HUES48 (cell line): Measurements from ENCODE around the gene MEN1.

Experiments used
- H3K27ac ChIP-seq: one replicate; pipeline ENCODE4 v1.7.0; 2013; ENCODE audit warnings: low read depth, low read length, inconsistent platforms
- H3K27me3 ChIP-seq: 2 replicates; pipeline ENCODE4 v1.6.1; 2013; ENCODE audit warnings: mild to moderate bottlenecking, low read length; ENCODE audit not compliant: control insufficient read depth, insufficient read depth
- H3K36me3 ChIP-seq: 2 replicates; pipeline ENCODE4 v1.6.1; 2013; ENCODE audit warnings: low read length; ENCODE audit not compliant: control insufficient read depth, insufficient read depth
- H3K4me1 ChIP-seq: 2 replicates; pipeline ENCODE4 v1.6.1; 2013; ENCODE audit warnings: mild to moderate bottlenecking, low read length; ENCODE audit not compliant: control insufficient read depth, insufficient read depth
- H3K4me3 ChIP-seq: 2 replicates; pipeline ENCODE4 v1.5.1; 2013; ENCODE audit warnings: mild to moderate bottlenecking, low read depth, low read length
- H3K9ac ChIP-seq: 2 replicates; pipeline ENCODE4 v1.6.1; 2013; ENCODE audit warnings: mild to moderate bottlenecking, low read depth, low read length, moderate library complexity
- H3K9me3 ChIP-seq: 2 replicates; pipeline ENCODE4 v1.6.1; 2013; ENCODE audit warnings: low read length; ENCODE audit not compliant: control insufficient read depth, insufficient read depth

The MEN1 gene

GRCh38 chr11:64804346-64805210, 5.8 kb downstream of the MEN1 start:
- Histone ChIP-seq H3K9me3 (no peaks in the 10 kb centered on the region), H3K4me3 (peak overlapping the region; percentile 79), H3K9ac (no peak overlapping the region), H3K27me3 (no peaks in the 10 kb centered on the region), H3K27ac (peak overlapping the region; percentile 88), H3K4me1 (peaks cover 13% of the 10 kb centered on the region), H3K36me3 (peaks cover 47% of the 10 kb centered on the region)

GRCh38 chr11:64803846-64804345, 6.5 kb downstream of the MEN1 start:
- Histone ChIP-seq H3K27me3 (no peaks in the 10 kb centered on the region), H3K36me3 (peaks cover 49% of the 10 kb centered on the region), H3K4me3 (peak overlapping the region; percentile 79), H3K27ac (peak overlapping the region; percentile 88), H3K9ac (no peak overlapping the region), H3K4me1 (peaks cover 8% of the 10 kb centered on the region), H3K9me3 (no peaks in the 10 kb centered on the region)

GRCh38 chr11:64803158-64803845, 7.0 kb downstream of the MEN1 start, which contains the start of gene MAP4K2:
Gene MAP4K2 (minus strand): TSS chr11:64803214. CDS start chr11:64803149, 65 bp downstream.
- peaks cover 47% of the 10 kb centered on the region for H3K36me3 ChIP-seq
- H3K27ac ChIP-seq = peak within 1 kb of the TSS; percentile 88
- no peaks in the 10 kb centered on the region for H3K27me3 ChIP-seq
- peak within 1 kb of the TSS; percentile 79 for H3K4me3 ChIP-seq
- peak within 1 kb of the TSS; percentile 46 for H3K9ac ChIP-seq
- peaks cover 8% of the 10 kb centered on the region for H3K4me1 ChIP-seq
- no peaks in the 10 kb centered on the region for H3K9me3 ChIP-seq

GRCh38 chr11:64802370-64803157, 7.8 kb downstream of the MEN1 start:
- no peaks in the 10 kb centered on the region for H3K27me3 ChIP-seq
- no peak overlapping the region for H3K9ac ChIP-seq
- peaks cover 8% of the 10 kb centered on the region for H3K4me1 ChIP-seq
- H3K4me3 ChIP-seq = peak overlapping the region; percentile 66
- H3K36me3 ChIP-seq = peaks cover 40% of the 10 kb centered on the region
- H3K9me3 ChIP-seq = no peaks in the 10 kb centered on the region
- H3K27ac ChIP-seq = no peak overlapping the region

- no peak overlapping the region for H3K27ac ChIP-seq
- H3K9ac ChIP-seq = no peak overlapping the region
- H3K27me3 ChIP-seq = no peaks in the 10 kb centered on the region
- peaks cover 8% of the 10 kb centered on the region for H3K4me1 ChIP-seq
- H3K4me3 ChIP-seq = no peak overlapping the region; the same call in 1 of the 2 replicates
- no peaks in the 10 kb centered on the region for H3K9me3 ChIP-seq
- H3K36me3 ChIP-seq = peaks cover 35% of the 10 kb centered on the region
Measured at GRCh38 chr11:64801561-64802369, 8.6 kb downstream of the MEN1 start.

- no peak overlapping the region for H3K27ac ChIP-seq
- H3K36me3 ChIP-seq = peaks cover 34% of the 10 kb centered on the region
- peaks cover 8% of the 10 kb centered on the region for H3K4me1 ChIP-seq
- no peaks in the 10 kb centered on the region for H3K9me3 ChIP-seq
- H3K4me3 ChIP-seq = no peak overlapping the region
- no peaks in the 10 kb centered on the region for H3K27me3 ChIP-seq
- H3K9ac ChIP-seq = no peak overlapping the region
Measured at GRCh38 chr11:64801158-64801464, 9.2 kb downstream of the MEN1 start.

GRCh38 chr11:64800303-64801157, 9.8 kb downstream of the MEN1 start:
- Histone ChIP-seq H3K9ac (no peak overlapping the region), H3K36me3 (peaks cover 29% of the 10 kb centered on the region), H3K9me3 (no peaks in the 10 kb centered on the region), H3K4me3 (no peak overlapping the region), H3K27ac (no peak overlapping the region), H3K4me1 (peaks cover 8% of the 10 kb centered on the region), H3K27me3 (no peaks in the 10 kb centered on the region)

- Histone ChIP-seq H3K9ac (no peak overlapping the region), H3K9me3 (no peaks in the 10 kb centered on the region), H3K27ac (no peak overlapping the region), H3K36me3 (peaks cover 21% of the 10 kb centered on the region), H3K27me3 (no peaks in the 10 kb centered on the region), H3K4me3 (no peak overlapping the region), H3K4me1 (peaks cover 8% of the 10 kb centered on the region)
Measured at GRCh38 chr11:64799623-64800302, 10.6 kb downstream of the MEN1 start.

- Histone ChIP-seq H3K4me1 (peaks cover 7% of the 10 kb centered on the region), H3K36me3 (peaks cover 16% of the 10 kb centered on the region), H3K27me3 (no peaks in the 10 kb centered on the region), H3K27ac (no peak overlapping the region), H3K9ac (no peak overlapping the region), H3K9me3 (no peaks in the 10 kb centered on the region), H3K4me3 (no peak overlapping the region)
Measured at GRCh38 chr11:64799256-64799622, 11.1 kb downstream of the MEN1 start.
